Fibroblast of lung (primary cell): ENCODE data around the gene C10orf67. TPM values are rescaled to one million over a fixed set of nuclear protein-coding genes. Genes with fewer than 3 reads are reported as not detected.

Source experiments
- DNase-seq, 2 donors: peaks; one replicate each; pipeline versions ENCODE4 v3.0.0 to v3.0.0-alpha.2; 2010; ENCODE audit warnings: low read depth in 2 of 2
- H2AFZ ChIP-seq: 2 replicates; pipeline ENCODE4 v1.5.1; 2012; ENCODE audit warnings: low read length, control low read depth, inconsistent platforms
- H3K27ac ChIP-seq: 2 replicates; pipeline ENCODE4 v1.5.1; 2011; ENCODE audit warnings: low read length, control low read depth; ENCODE audit not compliant: insufficient read depth
- H3K27me3 ChIP-seq: 2 replicates; pipeline ENCODE4 v1.5.1; 2011; ENCODE audit warnings: mild to moderate bottlenecking, low read length; ENCODE audit not compliant: control insufficient read depth, insufficient read depth
- H3K36me3 ChIP-seq: 2 replicates; pipeline ENCODE4 v1.5.1; 2011; ENCODE audit warnings: low read length; ENCODE audit not compliant: control insufficient read depth, insufficient read depth
- H3K4me1 ChIP-seq: 2 replicates; pipeline ENCODE4 v1.5.1; 2011; ENCODE audit warnings: low read length; ENCODE audit not compliant: control insufficient read depth, insufficient read depth; ENCODE audit errors: extremely low read depth
- H3K4me2 ChIP-seq: 2 replicates; pipeline ENCODE4 v1.5.1; 2011; ENCODE audit warnings: low read length, control low read depth; ENCODE audit not compliant: insufficient read depth; ENCODE audit errors: extremely low read depth
- H3K4me3 ChIP-seq, 4 experiments: fragments of 200-600 bp in 1 of 4; sonication (generic) in 1 of 4; replicated peaks in 1 of 4; 2 replicates each; pipeline ENCODE4 v1.5.1; 2011 to 2016; ENCODE audit warnings: low read length in 4 of 4, low read depth in 3 of 4, mild to moderate bottlenecking in 3 of 4, control low read depth in 2 of 4, inconsistent platforms in 1 of 4, mixed read lengths in 1 of 4; ENCODE audit not compliant: insufficient read depth in 1 of 4; ENCODE audit errors: control extremely low read depth in 1 of 4
- H3K79me2 ChIP-seq: 2 replicates; pipeline ENCODE4 v1.5.1; 2012; ENCODE audit warnings: mild to moderate bottlenecking, low read length, inconsistent platforms; ENCODE audit not compliant: control insufficient read depth, insufficient read depth
- H3K9ac ChIP-seq: 2 replicates; pipeline ENCODE4 v1.5.1; 2011; ENCODE audit warnings: mild to moderate bottlenecking, low read length, control low read depth; ENCODE audit not compliant: insufficient read depth
- H3K9me3 ChIP-seq: 2 replicates; pipeline ENCODE4 v1.5.1; 2012; ENCODE audit warnings: low read depth, low read length; ENCODE audit not compliant: control insufficient read depth, insufficient read depth
- H4K20me1 ChIP-seq: 2 replicates; pipeline ENCODE4 v1.5.1; 2011; ENCODE audit warnings: low read length; ENCODE audit not compliant: control insufficient read depth, insufficient read depth; ENCODE audit errors: extremely low read depth
- CTCF ChIP-seq, 2 donors: IDR thresholded peaks in 1 of 2; conservative IDR thresholded peaks in 1 of 2; 1 replicate in 1 of 2; 2 replicates in 1 of 2; pipeline ENCODE4 v1.5.1; 2011 to 2012; ENCODE audit warnings: low read length in 2 of 2, control low read depth in 1 of 2, inconsistent platforms in 1 of 2, low read depth in 1 of 2, mild to moderate bottlenecking in 1 of 2
- EZH2 ChIP-seq: IDR thresholded peaks from 2 replicates; pipeline ENCODE4 v1.5.1; 2012; ENCODE audit warnings: low read length, control low read depth, mild to moderate bottlenecking; ENCODE audit errors: missing control alignments
- polyA plus RNA-seq, 2 donors: library from polyadenylated mRNA; depleted of rRNA in 1 of 2; stranded (reverse) in 1 of 2; unstranded in 1 of 2; fragments of >200 nt; gene quantifications; 2 replicates each; pipeline ENCODE4 v1.2.1, GENCODE V29; 2011 to 2012; ENCODE audit warnings: missing spikeins in 1 of 2
- total RNA-seq: library from RNA; depleted of rRNA; stranded (reverse); fragments of >200 nt; gene quantifications from 2 replicates; pipeline ENCODE4 v1.2.1, GENCODE V29; 2014

C10orf67 gene
- total and polyA plus RNA-seq, 2 donors (not counting 1 experiment from before 2014, with no cell fraction given): under 0.01 to 0.16 TPM

- Histone ChIP-seq H3K79me2 (no peaks in the 10 kb centered on the region), H3K4me3 (no peak overlapping the region), H2AFZ (no peak overlapping the region), H3K4me1 (no peaks in the 10 kb centered on the region), H4K20me1 (no peaks in the 10 kb centered on the region), H3K27ac (no peak overlapping the region), H3K36me3 (no peaks in the 10 kb centered on the region), H3K9ac (no peak overlapping the region), H3K9me3 (no peaks in the 10 kb centered on the region), H3K4me2 (no peak overlapping the region), H3K27me3 (peaks cover 17% of the 10 kb centered on the region)
- DNase-seq: no peak
- TF ChIP-seq EZH2 (no peak), CTCF (conservative IDR thresholded peaks at IDR 0.05 in 1 of 2, IDR thresholded peaks at IDR 0.05 in 1 of 2; ENCODE audit: low read depth in 1 of 2, low read length in 2 of 2) (no peak)
These were observed 172.0 kb downstream of the C10orf67 start for GRCh38 chr10:23172429-23173213.

DNA sequence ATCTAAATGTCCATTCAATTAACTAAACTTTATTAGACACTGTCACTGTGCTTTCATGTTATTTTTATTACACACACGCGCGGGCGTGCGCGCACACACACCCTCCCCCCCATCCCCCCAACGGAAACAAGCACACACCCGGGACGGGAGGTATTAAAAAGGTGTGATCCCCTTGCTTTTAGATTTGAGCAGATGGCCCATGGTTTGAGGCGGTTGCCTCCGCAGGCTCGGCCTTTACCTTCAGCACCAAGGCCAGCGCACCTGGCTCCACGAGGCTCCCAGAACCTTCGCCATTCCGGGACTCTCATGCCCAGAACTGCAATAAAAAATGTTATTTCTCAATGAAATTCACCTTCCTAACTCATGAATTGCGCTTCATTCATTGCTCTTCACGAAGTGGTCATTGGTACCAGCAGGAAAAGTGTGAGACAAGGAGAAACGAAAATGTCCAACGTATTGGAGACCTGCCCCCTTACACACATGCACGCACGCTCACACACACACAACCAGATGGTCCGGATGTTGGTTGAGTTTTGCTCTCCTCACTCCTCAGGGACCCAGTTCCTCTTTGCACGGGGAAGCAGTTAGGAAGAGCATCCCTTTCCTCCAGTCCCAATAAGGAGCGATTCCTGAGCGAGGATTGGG, 173.2 kb downstream of the C10orf67 start:
- H3K27ac ChIP-seq: no peak overlapping the region
- no peaks in the 10 kb centered on the region for H3K9me3 ChIP-seq
- no peak overlapping the region for H3K4me2 ChIP-seq
- peaks cover 17% of the 10 kb centered on the region for H3K27me3 ChIP-seq
- H3K36me3 ChIP-seq: no peaks in the 10 kb centered on the region
- no peak overlapping the region for H2AFZ ChIP-seq
- no peaks in the 10 kb centered on the region for H3K79me2 ChIP-seq
- TF ChIP-seq EZH2 (peak; percentile 34), CTCF (conservative IDR thresholded peaks at IDR 0.05 in 1 of 2, IDR thresholded peaks at IDR 0.05 in 1 of 2; ENCODE audit: low read depth in 1 of 2, low read length in 2 of 2) (no peak)
- no peaks in the 10 kb centered on the region for H4K20me1 ChIP-seq
- H3K4me3 ChIP-seq: no peak overlapping the region
- H3K9ac ChIP-seq: no peak overlapping the region
- peak; percentile 28 to 39 for DNase-seq
- no peaks in the 10 kb centered on the region for H3K4me1 ChIP-seq

- Histone ChIP-seq H3K9ac (no peak overlapping the region), H3K4me1 (peaks cover 2% of the 10 kb centered on the region), H3K27ac (no peak overlapping the region), H3K27me3 (no peaks in the 10 kb centered on the region), H3K4me3 (peak overlapping the region in 1 of 4 experiments; percentile 12), H3K36me3 (no peaks in the 10 kb centered on the region), H3K9me3 (no peaks in the 10 kb centered on the region), H4K20me1 (no peaks in the 10 kb centered on the region), H3K79me2 (no peaks in the 10 kb centered on the region), H3K4me2 (peak overlapping the region; percentile 23), H2AFZ (no peak overlapping the region)
- TF ChIP-seq EZH2 (no peak), CTCF (conservative IDR thresholded peaks at IDR 0.05 in 1 of 2, IDR thresholded peaks at IDR 0.05 in 1 of 2; ENCODE audit: low read depth in 1 of 2, low read length in 2 of 2) (peak; percentile 86 to 92)
- peak; percentile 42 to 74 for DNase-seq
These were observed 186.2 kb downstream of the C10orf67 start for GRCh38 chr10:23158370-23158769.
